ENCODE results near the gene GANC.

DNA sequence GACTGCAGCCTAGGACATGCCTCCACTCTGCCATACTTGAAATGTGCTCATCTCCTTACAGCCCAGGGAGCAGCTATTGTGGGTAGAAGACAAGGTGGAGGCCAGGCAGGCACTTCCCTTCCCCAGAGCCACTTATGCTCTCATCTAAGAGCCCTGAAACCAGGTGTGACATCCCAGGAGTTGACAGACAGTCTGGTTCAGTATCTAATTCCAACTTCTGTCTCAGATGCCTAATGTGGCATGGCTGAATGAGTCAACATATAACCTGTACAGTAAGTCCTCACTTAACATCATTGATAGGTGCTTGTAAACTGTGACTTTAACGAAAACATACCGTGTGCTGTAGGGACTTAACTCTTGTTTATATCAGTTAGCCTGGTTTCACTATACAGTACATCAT is 85.1 kb downstream of the GANC start:
- TF ChIP-seq, protein P1, sequence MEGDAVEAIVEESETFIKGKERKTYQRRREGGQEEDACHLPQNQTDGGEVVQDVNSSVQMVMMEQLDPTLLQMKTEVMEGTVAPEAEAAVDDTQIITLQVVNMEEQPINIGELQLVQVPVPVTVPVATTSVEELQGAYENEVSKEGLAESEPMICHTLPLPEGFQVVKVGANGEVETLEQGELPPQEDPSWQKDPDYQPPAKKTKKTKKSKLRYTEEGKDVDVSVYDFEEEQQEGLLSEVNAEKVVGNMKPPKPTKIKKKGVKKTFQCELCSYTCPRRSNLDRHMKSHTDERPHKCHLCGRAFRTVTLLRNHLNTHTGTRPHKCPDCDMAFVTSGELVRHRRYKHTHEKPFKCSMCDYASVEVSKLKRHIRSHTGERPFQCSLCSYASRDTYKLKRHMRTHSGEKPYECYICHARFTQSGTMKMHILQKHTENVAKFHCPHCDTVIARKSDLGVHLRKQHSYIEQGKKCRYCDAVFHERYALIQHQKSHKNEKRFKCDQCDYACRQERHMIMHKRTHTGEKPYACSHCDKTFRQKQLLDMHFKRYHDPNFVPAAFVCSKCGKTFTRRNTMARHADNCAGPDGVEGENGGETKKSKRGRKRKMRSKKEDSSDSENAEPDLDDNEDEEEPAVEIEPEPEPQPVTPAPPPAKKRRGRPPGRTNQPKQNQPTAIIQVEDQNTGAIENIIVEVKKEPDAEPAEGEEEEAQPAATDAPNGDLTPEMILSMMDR (IDR thresholded peaks at IDR 0.05; ENCODE audit: borderline replicate concordance, extremely low read depth, low read length, poor library complexity, severe bottlenecking): no peak
- no peak for TF ChIP-seq EZH2 (IDR thresholded peaks at IDR 0.05; ENCODE audit: borderline replicate concordance, low read depth, low read length, severe bottlenecking)

Data from DND-41 (cell line).